OCI-LY3 (cell line): Measurements from ENCODE around the gene SANBR.

Experiments used
- H2AFZ ChIP-seq: fragments of 200-600, 300-600 bp; shearing (Covaris generic); 2 replicates; pipeline ENCODE4 v1.6.0; 2014; ENCODE audit warnings: antibody characterized with exemption, low read depth, low read length
- H3K27ac ChIP-seq: fragments of 200-600, 300-600 bp; sonication (generic); 2 replicates; pipeline ENCODE4 v1.5.1; 2014; ENCODE audit warnings: mild to moderate bottlenecking, low read length, moderate library complexity, mixed read lengths
- H3K27me3 ChIP-seq: fragments of 200-600, 300-600 bp; sonication (generic); 2 replicates; pipeline ENCODE4 v1.6.1; 2014; ENCODE audit warnings: low read depth, low read length, mixed read lengths
- H3K36me3 ChIP-seq: fragments of 200-600, 300-600 bp; sonication (generic); replicated peaks from 2 replicates; pipeline ENCODE3; 2014; ENCODE audit warnings: low read depth, low read length, mixed read lengths
- H3K4me1 ChIP-seq: fragments of 300-600, 200-600 bp; sonication (generic); 2 replicates; pipeline ENCODE4 v1.6.1; 2014; ENCODE audit warnings: low read length, mixed read lengths
- H3K4me2 ChIP-seq: fragments of 200-600, 300-600 bp; sonication (generic); 2 replicates; pipeline ENCODE4 v1.6.1; 2014; ENCODE audit warnings: low read length, mixed read lengths
- H3K4me3 ChIP-seq: fragments of 300-600, 200-600 bp; sonication (generic); 2 replicates; pipeline ENCODE4 v1.5.1; 2014; ENCODE audit warnings: antibody characterized with exemption, mild to moderate bottlenecking, low read length, moderate library complexity
- H3K79me2 ChIP-seq: fragments of 300-600, 200-600 bp; shearing (Covaris generic); 2 replicates; pipeline ENCODE4 v1.6.1; 2014; ENCODE audit warnings: mild to moderate bottlenecking, low read length, mixed read lengths
- H3K9ac ChIP-seq: fragments of 300-600, 200-600 bp; shearing (Covaris generic); 2 replicates; pipeline ENCODE4 v1.6.0; 2014; ENCODE audit warnings: mild to moderate bottlenecking, low read length, moderate library complexity
- H3K9me3 ChIP-seq: fragments of 200-600, 300-600 bp; shearing (Covaris generic); 2 replicates; pipeline ENCODE4 v1.6.1; 2014; ENCODE audit warnings: low read length, mixed read lengths; ENCODE audit not compliant: insufficient read depth
- H4K20me1 ChIP-seq: fragments of 200-600, 300-600 bp; sonication (generic); 2 replicates; pipeline ENCODE4 v1.6.1; 2016; ENCODE audit warnings: low read length, mixed read lengths; ENCODE audit not compliant: insufficient read depth
- CTCF ChIP-seq: fragments of 200-600, 300-600 bp; sonication (generic); IDR thresholded peaks from 2 replicates; pipeline ENCODE4 v1.5.1; 2014; ENCODE audit warnings: antibody characterized with exemption, low read length, low read depth
- EZH2phosphoT487 ChIP-seq: fragments of 200-600 bp; shearing (Covaris generic); IDR thresholded peaks from 2 replicates; pipeline ENCODE4 v1.6.1; 2018; ENCODE audit warnings: antibody characterized with exemption, mixed run types, low read depth

Gene SANBR

GRCh38 chr2:61065714-61066709 lies at the start of gene SANBR:
SANBR (plus strand) TSS chr2:61065871; CDS start chr2:61070351, 4,480 bp downstream.
- no peaks in the 10 kb centered on the region for H3K27me3 ChIP-seq
- peak within 1 kb of the TSS; percentile 85 for H3K4me3 ChIP-seq
- H3K4me1 ChIP-seq: peaks cover 6% of the 10 kb centered on the region; the same call in 1 of the 2 replicates
- H3K27ac ChIP-seq: no peak within 1 kb of the TSS
- peaks cover 3% of the 10 kb centered on the region for H3K36me3 ChIP-seq
- peak within 1 kb of the TSS; percentile 67 for H3K9ac ChIP-seq
- no peaks in the 10 kb centered on the region for H4K20me1 ChIP-seq
- H2AFZ ChIP-seq: peak within 1 kb of the TSS; percentile 76
- no peaks in the 10 kb centered on the region for H3K9me3 ChIP-seq
- peak within 1 kb of the TSS; percentile 83 for H3K4me2 ChIP-seq
- no peaks in the 10 kb centered on the region for H3K79me2 ChIP-seq
- TF ChIP-seq CTCF: no peak
- TF ChIP-seq EZH2phosphoT487: no peak

GRCh38 chr2:61015976-61016375 lies 49.7 kb upstream of the SANBR start:
- peak overlapping the region; percentile 95 for H3K4me3 ChIP-seq
- no peaks in the 10 kb centered on the region for H3K27me3 ChIP-seq
- H3K4me2 ChIP-seq: peak overlapping the region; percentile 80
- no peaks in the 10 kb centered on the region for H3K9me3 ChIP-seq
- peaks cover 52% of the 10 kb centered on the region for H3K79me2 ChIP-seq
- peak overlapping the region; percentile 92 for H3K9ac ChIP-seq
- no peak for TF ChIP-seq EZH2phosphoT487
- TF ChIP-seq CTCF: no peak
- H3K4me1 ChIP-seq: peaks cover 29% of the 10 kb centered on the region
- peaks cover 2% of the 10 kb centered on the region for H3K36me3 ChIP-seq
- H3K27ac ChIP-seq: no peak overlapping the region
- H4K20me1 ChIP-seq: no peaks in the 10 kb centered on the region
- no peak overlapping the region for H2AFZ ChIP-seq

GRCh38 chr2:61016392-61017002 lies 49.2 kb upstream of the SANBR start:
- H3K36me3 ChIP-seq: peaks cover 5% of the 10 kb centered on the region
- peak overlapping the region; percentile 95 for H2AFZ ChIP-seq
- peaks cover 57% of the 10 kb centered on the region for H3K79me2 ChIP-seq
- H3K4me2 ChIP-seq: peak overlapping the region; percentile 80
- no peaks in the 10 kb centered on the region for H3K27me3 ChIP-seq
- peak overlapping the region; percentile 92 for H3K9ac ChIP-seq
- H3K9me3 ChIP-seq: no peaks in the 10 kb centered on the region
- H3K4me1 ChIP-seq: peaks cover 29% of the 10 kb centered on the region
- peak overlapping the region; percentile 88 for H3K27ac ChIP-seq
- peak overlapping the region; percentile 95 for H3K4me3 ChIP-seq
- no peaks in the 10 kb centered on the region for H4K20me1 ChIP-seq
- no peak for TF ChIP-seq EZH2phosphoT487
- no peak for TF ChIP-seq CTCF

- Histone ChIP-seq H3K9me3 (no peaks in the 10 kb centered on the region), H3K27me3 (no peaks in the 10 kb centered on the region), H2AFZ (peak overlapping the region; percentile 95), H3K79me2 (peaks cover 57% of the 10 kb centered on the region), H3K36me3 (peaks cover 5% of the 10 kb centered on the region), H4K20me1 (no peaks in the 10 kb centered on the region), H3K4me2 (peak overlapping the region; percentile 80), H3K9ac (peak overlapping the region; percentile 92), H3K27ac (peak overlapping the region; percentile 88), H3K4me1 (peaks cover 24% of the 10 kb centered on the region), H3K4me3 (peak overlapping the region; percentile 95)
- TF ChIP-seq EZH2phosphoT487 (no peak), CTCF (no peak)
Measured at GRCh38 chr2:61017003-61017555, 48.6 kb upstream of the SANBR start.
